ENCODE measurements around the gene CDKN2AIPNL.

DNA sequence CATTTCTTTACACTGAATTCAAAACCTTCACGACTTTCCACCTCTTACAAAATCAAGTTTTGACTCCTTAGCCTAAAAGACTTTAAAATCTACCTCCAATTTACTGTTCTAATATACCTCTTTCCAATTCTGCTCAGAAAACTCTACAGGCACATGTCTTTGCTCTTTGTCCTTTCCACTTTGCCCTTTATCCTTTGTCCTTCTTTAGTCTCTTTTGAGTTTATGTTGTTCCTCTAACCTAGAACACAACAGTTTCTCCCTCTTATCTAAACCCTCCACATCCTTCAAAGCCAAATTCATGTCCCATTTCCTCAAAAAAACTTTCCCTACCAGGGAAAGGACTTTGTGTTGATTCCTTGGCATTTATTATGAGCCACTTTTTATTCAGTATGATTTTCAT is 46.1 kb downstream of the CDKN2AIPNL start:
- TF ChIP-seq, protein P1, sequence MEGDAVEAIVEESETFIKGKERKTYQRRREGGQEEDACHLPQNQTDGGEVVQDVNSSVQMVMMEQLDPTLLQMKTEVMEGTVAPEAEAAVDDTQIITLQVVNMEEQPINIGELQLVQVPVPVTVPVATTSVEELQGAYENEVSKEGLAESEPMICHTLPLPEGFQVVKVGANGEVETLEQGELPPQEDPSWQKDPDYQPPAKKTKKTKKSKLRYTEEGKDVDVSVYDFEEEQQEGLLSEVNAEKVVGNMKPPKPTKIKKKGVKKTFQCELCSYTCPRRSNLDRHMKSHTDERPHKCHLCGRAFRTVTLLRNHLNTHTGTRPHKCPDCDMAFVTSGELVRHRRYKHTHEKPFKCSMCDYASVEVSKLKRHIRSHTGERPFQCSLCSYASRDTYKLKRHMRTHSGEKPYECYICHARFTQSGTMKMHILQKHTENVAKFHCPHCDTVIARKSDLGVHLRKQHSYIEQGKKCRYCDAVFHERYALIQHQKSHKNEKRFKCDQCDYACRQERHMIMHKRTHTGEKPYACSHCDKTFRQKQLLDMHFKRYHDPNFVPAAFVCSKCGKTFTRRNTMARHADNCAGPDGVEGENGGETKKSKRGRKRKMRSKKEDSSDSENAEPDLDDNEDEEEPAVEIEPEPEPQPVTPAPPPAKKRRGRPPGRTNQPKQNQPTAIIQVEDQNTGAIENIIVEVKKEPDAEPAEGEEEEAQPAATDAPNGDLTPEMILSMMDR (conservative IDR thresholded peaks at IDR 0.05; ENCODE audit: low read depth, low read length), result no peak
- no peak for TF ChIP-seq EZH2 (IDR thresholded peaks at IDR 0.05; ENCODE audit: borderline replicate concordance, low read depth, low read length, poor library complexity, severe bottlenecking)

Data from A673 (cell line).